ENCODE data around the gene RCOR3. TPM values are rescaled to one million over a fixed set of nuclear protein-coding genes. Genes with fewer than 3 reads are reported as not detected.
"Not testable (repeated sequence)": the region's sequence is repeated elsewhere in the genome, so short reads cannot be mapped to it uniquely, and the experiment has no call there.

RCOR3 gene
- total RNA-seq, 1 donor from 2014 or later: 22.2 TPM

GRCh38 chr1:211337430-211338223 is 78.5 kb downstream of the RCOR3 start:
- DNase-seq (ENCODE audit: low spot score) (no peak), ATAC-seq (no peak)

GRCh38 chr1:211338224-211338620 is 79.1 kb downstream of the RCOR3 start:
- DNase-seq (ENCODE audit: low spot score) (no peak), ATAC-seq (no peak)

GRCh38 chr1:211339631-211340041 is 80.5 kb downstream of the RCOR3 start:
- ATAC-seq (no peak), DNase-seq (ENCODE audit: low spot score) (no peak)

GRCh38 chr1:211340622-211341507 is 81.7 kb downstream of the RCOR3 start:
- ATAC-seq (peak; percentile 45), DNase-seq (ENCODE audit: low spot score) (no peak)

GRCh38 chr1:211341999-211342398 is 82.8 kb downstream of the RCOR3 start:
- ATAC-seq (no peak), DNase-seq (ENCODE audit: low spot score) (no peak)

- DNase-seq (ENCODE audit: low spot score) (no peak), ATAC-seq (no peak)
Measured at GRCh38 chr1:211343607-211344006, 84.4 kb downstream of the RCOR3 start.

GRCh38 chr1:211344152-211344618 is 85.0 kb downstream of the RCOR3 start:
- no peak for ATAC-seq
- no peak for DNase-seq (ENCODE audit: low spot score)

- DNase-seq (ENCODE audit: low spot score): no peak
- no peak for ATAC-seq
Measured at GRCh38 chr1:211345719-211346118, 86.6 kb downstream of the RCOR3 start.

GRCh38 chr1:211347077-211347844 is 88.1 kb downstream of the RCOR3 start:
- no peak for ATAC-seq
- DNase-seq (ENCODE audit: low spot score): no peak

GRCh38 chr1:211348547-211348946 is 89.4 kb downstream of the RCOR3 start:
- DNase-seq (ENCODE audit: low spot score) (no peak), ATAC-seq (no peak)

- DNase-seq (ENCODE audit: low spot score): no peak
- no peak for ATAC-seq
Measured at GRCh38 chr1:211349741-211350140, 90.6 kb downstream of the RCOR3 start.

GRCh38 chr1:211352055-211352454 is 92.9 kb downstream of the RCOR3 start:
- ATAC-seq; DNase-seq (ENCODE audit: low spot score): not testable (repeated sequence)

- no peak for DNase-seq (ENCODE audit: low spot score)
- no peak for ATAC-seq
Measured at GRCh38 chr1:211352465-211352864, 93.3 kb downstream of the RCOR3 start.

- ATAC-seq (peak; percentile 74), DNase-seq (ENCODE audit: low spot score) (no peak)
Measured at GRCh38 chr1:211352985-211353515, 93.9 kb downstream of the RCOR3 start.

- ATAC-seq: no peak
- DNase-seq (ENCODE audit: low spot score): no peak
Measured at GRCh38 chr1:211353562-211354212, 94.5 kb downstream of the RCOR3 start.

GRCh38 chr1:211355873-211356272 is 96.7 kb downstream of the RCOR3 start:
- no peak for ATAC-seq
- no peak for DNase-seq (ENCODE audit: low spot score)

GRCh38 chr1:211356723-211357407 is 97.7 kb downstream of the RCOR3 start:
- ATAC-seq (no peak), DNase-seq (ENCODE audit: low spot score) (no peak)

GRCh38 chr1:211358685-211359084 is 99.5 kb downstream of the RCOR3 start:
- ATAC-seq (no peak), DNase-seq (ENCODE audit: low spot score) (no peak)

- DNase-seq (ENCODE audit: low spot score): no peak
- ATAC-seq: no peak
Measured at GRCh38 chr1:211359876-211360275, 100.7 kb downstream of the RCOR3 start.

- DNase-seq (ENCODE audit: low spot score) (no peak), ATAC-seq (no peak)
Measured at GRCh38 chr1:211361202-211361601, 102.0 kb downstream of the RCOR3 start.

Measured in left lobe of liver (tissue), 2 donors.